Gastroesophageal sphincter (tissue), 4 donors: ENCODE results near the gene GFPT2. TPM values are rescaled to one million over a fixed set of nuclear protein-coding genes. Genes with fewer than 3 reads are reported as not detected.
A peak's percentile ranks its signal among the peaks of the same experiment; 100 is the strongest.

ENCODE experiments used
- ATAC-seq: fragments of 150-250 bp; one replicate; pipeline ENCODE4 v1.9.1; 2016; ENCODE audit warnings: mild to moderate bottlenecking, moderate library complexity
- H3K27ac ChIP-seq, 4 donors: fragments of 200-600 bp; sonication (generic) in 3 of 4; 1 replicate in 3 of 4; 2 replicates in 1 of 4; pipeline ENCODE4 v1.5.1; 2016 to 2019
- H3K27me3 ChIP-seq: fragments of 200-600 bp; sonication (generic); one replicate; pipeline ENCODE4 v1.5.1; 2019
- H3K36me3 ChIP-seq, 2 donors: fragments of 200-600 bp; sonication (generic); one replicate each; pipeline ENCODE4 v1.5.1; 2019; ENCODE audit warnings: control low read depth in 1 of 2
- H3K4me1 ChIP-seq, 3 donors: fragments of 200-600 bp; sonication (generic); 1 replicate in 2 of 3; 2 replicates in 1 of 3; pipeline ENCODE4 v1.5.1; 2016 to 2019; ENCODE audit warnings: control low read depth in 2 of 3
- H3K4me3 ChIP-seq, 2 donors: fragments of 200-600 bp; sonication (generic); one replicate each; pipeline ENCODE4 v1.5.1; 2019; ENCODE audit warnings: mild to moderate bottlenecking in 1 of 2, moderate library complexity in 1 of 2
- H3K9me3 ChIP-seq, 3 donors: fragments of 200-600 bp; sonication (generic); one replicate each; pipeline ENCODE4 v1.5.1; 2017 to 2019; ENCODE audit warnings: control low read depth in 2 of 3
- EP300 ChIP-seq: sonication (generic); formaldehyde crosslinking; IDR thresholded peaks from one replicate; pipeline ENCODE4 v1.6.1; 2017; ENCODE audit warnings: antibody characterized with exemption, mild to moderate bottlenecking
- POLR2A ChIP-seq, 2 donors: fragments of 450-650 bp; IDR thresholded peaks; one replicate each; pipeline ENCODE4 v1.6.1; 2017; ENCODE audit warnings: antibody characterized with exemption in 2 of 2, mild to moderate bottlenecking in 2 of 2, moderate library complexity in 1 of 2
- POLR2AphosphoS5 ChIP-seq: sonication (generic); formaldehyde crosslinking; IDR thresholded peaks from one replicate; pipeline ENCODE4 v1.6.1; 2017; ENCODE audit warnings: antibody characterized with exemption
- WGBS, 2 donors: methylation state at CpG; one replicate each; pipeline ENCODE4 v1.1.5; 2018; ENCODE audit warnings: low coverage in 1 of 2; 5-methylcytosine and 5-hydroxymethylcytosine counted together
- total RNA-seq, 4 donors: library from RNA; depleted of rRNA; stranded (reverse); fragments of >200 nt; gene quantifications; one replicate each; pipeline ENCODE4 v1.1.0, GENCODE V29; 2016
- TF ChIP-seq, protein P1 (sequence below), 4 experiments: fragments of 200-600 bp in 2 of 4; fragments of 450-650 bp in 2 of 4; sonication (generic) in 1 of 4; IDR thresholded peaks; one replicate each; pipeline ENCODE4 v1.5.1; 2017 to 2019; ENCODE audit warnings: antibody characterized with exemption in 4 of 4, mild to moderate bottlenecking in 2 of 4, moderate library complexity in 2 of 4

Gene GFPT2
- total RNA-seq, 4 donors from 2014 or later: 28.7 to 94.1 (median 34.1) TPM

DNA sequence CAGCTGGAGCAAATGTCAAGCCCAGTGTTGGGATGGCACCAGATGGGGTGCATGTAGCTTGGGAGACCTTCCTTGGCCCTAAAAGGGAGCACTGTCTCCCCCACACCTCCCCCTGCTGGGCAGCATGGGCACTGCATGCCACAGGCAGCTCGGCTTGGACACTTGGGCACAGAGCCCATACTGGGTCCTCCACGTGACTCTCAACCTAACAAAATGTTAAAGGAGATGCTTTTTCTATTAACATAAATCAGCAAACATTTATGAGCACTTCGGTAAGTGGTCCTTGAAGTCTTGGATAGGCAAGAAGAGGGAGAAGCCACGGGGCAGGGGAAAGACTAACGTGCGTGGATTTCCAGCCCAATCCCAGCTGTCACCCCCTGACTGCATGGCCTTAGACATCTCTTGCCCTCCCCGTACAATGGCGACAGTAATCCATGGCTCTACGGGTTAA lies 37.3 kb downstream of the GFPT2 start:
- Histone ChIP-seq H3K27ac (no peak overlapping the region), H3K4me3 (no peak overlapping the region), H3K36me3 (peaks cover 0 to 67% of the 10 kb centered on the region in 2 donors), H3K4me1 (no peaks in the 10 kb centered on the region), H3K9me3 (no peaks in the 10 kb centered on the region), H3K27me3 (no peaks in the 10 kb centered on the region)
- TF ChIP-seq, protein P1, sequence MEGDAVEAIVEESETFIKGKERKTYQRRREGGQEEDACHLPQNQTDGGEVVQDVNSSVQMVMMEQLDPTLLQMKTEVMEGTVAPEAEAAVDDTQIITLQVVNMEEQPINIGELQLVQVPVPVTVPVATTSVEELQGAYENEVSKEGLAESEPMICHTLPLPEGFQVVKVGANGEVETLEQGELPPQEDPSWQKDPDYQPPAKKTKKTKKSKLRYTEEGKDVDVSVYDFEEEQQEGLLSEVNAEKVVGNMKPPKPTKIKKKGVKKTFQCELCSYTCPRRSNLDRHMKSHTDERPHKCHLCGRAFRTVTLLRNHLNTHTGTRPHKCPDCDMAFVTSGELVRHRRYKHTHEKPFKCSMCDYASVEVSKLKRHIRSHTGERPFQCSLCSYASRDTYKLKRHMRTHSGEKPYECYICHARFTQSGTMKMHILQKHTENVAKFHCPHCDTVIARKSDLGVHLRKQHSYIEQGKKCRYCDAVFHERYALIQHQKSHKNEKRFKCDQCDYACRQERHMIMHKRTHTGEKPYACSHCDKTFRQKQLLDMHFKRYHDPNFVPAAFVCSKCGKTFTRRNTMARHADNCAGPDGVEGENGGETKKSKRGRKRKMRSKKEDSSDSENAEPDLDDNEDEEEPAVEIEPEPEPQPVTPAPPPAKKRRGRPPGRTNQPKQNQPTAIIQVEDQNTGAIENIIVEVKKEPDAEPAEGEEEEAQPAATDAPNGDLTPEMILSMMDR (IDR thresholded peaks at IDR 0.05): peak in 3 of 4 experiments; percentile 70 to 88 (median 79)
- TF ChIP-seq EP300 (no peak), POLR2AphosphoS5 (no peak)
- WGBS, 2 donors: 76 to 81% methylated on average over 6 to 8 of the region's 9 CpGs
- ATAC-seq: peak; percentile 51

- no peak for ATAC-seq
- H3K27ac ChIP-seq: peak overlapping the region in 1 of 4 donors; percentile 54
- peaks cover 0 to 57% of the 10 kb centered on the region in 2 donors for H3K36me3 ChIP-seq
- H3K4me1 ChIP-seq: no peaks in the 10 kb centered on the region
- TF ChIP-seq POLR2A (IDR thresholded peaks at IDR 0.05) (no peak), EP300 (no peak), POLR2AphosphoS5 (no peak)
- TF ChIP-seq, protein P1 (IDR thresholded peaks at IDR 0.05): no peak
- H3K27me3 ChIP-seq: no peaks in the 10 kb centered on the region
- no peak overlapping the region for H3K4me3 ChIP-seq
- no peaks in the 10 kb centered on the region for H3K9me3 ChIP-seq
- 88 to 100% methylated on average over 1 to 14 of the region's 50 CpGs for WGBS, 2 donors
These were observed 39.2 kb downstream of the GFPT2 start for GRCh38 chr5:180313677-180314505.

DNA sequence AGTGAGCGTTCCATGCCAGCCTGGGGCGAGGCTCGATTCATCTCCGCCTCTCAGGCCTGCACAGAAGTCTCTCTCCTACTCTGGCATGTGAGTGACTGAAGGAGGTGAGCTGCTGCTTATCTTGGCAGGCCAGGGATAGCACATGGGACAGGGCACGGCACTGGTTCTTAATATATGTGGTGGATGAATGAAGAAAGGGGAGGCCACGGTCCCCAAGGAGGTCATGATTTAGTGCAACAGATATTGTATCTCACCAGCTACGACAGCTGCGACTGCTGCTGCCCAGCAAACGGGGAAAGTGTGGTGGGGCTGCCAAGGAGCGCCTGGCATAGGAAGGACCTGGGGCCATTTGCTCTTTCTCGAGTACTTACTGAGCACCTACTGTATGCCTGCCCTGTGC lies 41.9 kb downstream of the GFPT2 start:
- ATAC-seq: no peak
- no peaks in the 10 kb centered on the region for H3K27me3 ChIP-seq
- TF ChIP-seq POLR2A (IDR thresholded peaks at IDR 0.05) (no peak), EP300 (no peak), POLR2AphosphoS5 (no peak)
- TF ChIP-seq, protein P1 (IDR thresholded peaks at IDR 0.05): no peak
- no peaks in the 10 kb centered on the region for H3K9me3 ChIP-seq
- no peak overlapping the region for H3K4me3 ChIP-seq
- H3K36me3 ChIP-seq: peaks cover 0 to 50% of the 10 kb centered on the region in 2 donors
- 94% methylated on average over 8 of the region's 11 CpGs; no CpG with 5 or more reads in 1 of the 2 donors for WGBS, 2 donors
- no peaks in the 10 kb centered on the region for H3K4me1 ChIP-seq
- no peak overlapping the region for H3K27ac ChIP-seq

- H3K4me3 ChIP-seq: no peak overlapping the region
- no CpG with 5 or more reads among the region's 8 CpGs for WGBS, 2 donors
- TF ChIP-seq, protein P1 (IDR thresholded peaks at IDR 0.05): no peak
- TF ChIP-seq POLR2AphosphoS5: no peak
- no peak for TF ChIP-seq POLR2A (IDR thresholded peaks at IDR 0.05)
- TF ChIP-seq EP300: no peak
- H3K27ac ChIP-seq: no peak overlapping the region
- ATAC-seq: no peak
- peaks cover 0 to 65% of the 10 kb centered on the region in 2 donors for H3K36me3 ChIP-seq
- no peaks in the 10 kb centered on the region for H3K4me1 ChIP-seq
- no peaks in the 10 kb centered on the region for H3K9me3 ChIP-seq
- H3K27me3 ChIP-seq: no peaks in the 10 kb centered on the region
These were observed 46.3 kb downstream of the GFPT2 start for GRCh38 chr5:180306796-180307195.

DNA sequence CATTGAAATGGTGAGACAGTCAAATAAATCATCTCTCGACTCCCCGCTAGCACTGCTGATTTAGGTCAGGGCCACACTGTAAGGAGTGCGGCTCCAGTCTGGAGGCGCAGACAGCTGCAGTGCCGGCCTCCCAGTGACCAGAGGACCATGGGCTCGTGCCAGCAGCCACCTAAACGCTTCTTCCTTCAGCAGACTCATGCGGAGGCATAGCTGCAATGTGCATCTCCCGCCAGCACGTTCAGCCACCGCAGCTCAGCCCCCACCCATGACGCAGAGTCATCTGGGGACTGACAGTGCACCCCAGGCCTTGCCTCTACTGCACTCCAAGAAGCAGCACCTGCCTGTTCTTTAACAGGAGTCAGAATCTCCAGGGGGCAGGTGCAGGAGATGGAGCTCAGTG lies 47.7 kb downstream of the GFPT2 start:
- no peak for TF ChIP-seq POLR2AphosphoS5
- TF ChIP-seq POLR2A (IDR thresholded peaks at IDR 0.05): no peak
- TF ChIP-seq, protein P1 (IDR thresholded peaks at IDR 0.05): no peak
- no peak for TF ChIP-seq EP300
- peaks cover 0 to 68% of the 10 kb centered on the region in 2 donors for H3K36me3 ChIP-seq
- 89 to 93% methylated on average over 5 to 7 of the region's 12 CpGs for WGBS, 2 donors
- no peaks in the 10 kb centered on the region for H3K27me3 ChIP-seq
- no peak overlapping the region for H3K27ac ChIP-seq
- no peak for ATAC-seq
- H3K4me3 ChIP-seq: no peak overlapping the region
- H3K9me3 ChIP-seq: no peaks in the 10 kb centered on the region
- no peaks in the 10 kb centered on the region for H3K4me1 ChIP-seq
